Peyer's patch (tissue), 4 donors: ENCODE data around the gene IGF1R.

ENCODE experiments used
- POLR2A ChIP-seq, 2 donors: fragments of 450-650 bp; IDR thresholded peaks; one replicate each; pipeline ENCODE4 v1.5.1; 2017; ENCODE audit warnings: antibody characterized with exemption in 2 of 2, mild to moderate bottlenecking in 2 of 2, moderate library complexity in 2 of 2
- TF ChIP-seq, protein P1 (sequence below), 6 experiments: fragments of 450-650 bp in 4 of 6; fragments of 200-600 bp in 2 of 6; sonication (generic) in 1 of 6; IDR thresholded peaks; one replicate each; pipeline ENCODE4 v1.5.1; 2017 to 2019; ENCODE audit warnings: antibody characterized with exemption in 6 of 6, mild to moderate bottlenecking in 3 of 6, moderate library complexity in 1 of 6

DNA sequence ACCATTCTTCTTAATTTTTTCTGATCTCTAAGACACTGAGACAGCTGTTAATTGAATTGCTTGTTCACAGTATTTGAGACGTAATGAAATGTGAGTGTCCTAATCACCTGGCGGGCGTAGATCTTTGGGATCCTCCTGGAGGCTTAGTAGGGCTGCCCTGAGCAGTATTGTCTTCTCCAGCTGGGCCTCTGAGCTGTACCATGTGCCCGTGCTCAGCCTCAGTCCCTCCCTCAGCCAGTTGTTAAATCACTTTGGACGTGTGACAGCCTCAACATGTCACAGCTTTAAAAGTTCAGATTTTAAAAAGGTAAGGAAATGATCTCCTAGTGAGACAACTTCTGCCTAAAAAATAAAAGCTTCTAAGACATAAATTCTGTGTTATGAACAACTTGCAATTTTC, 35.5 kb downstream of the IGF1R start:
- TF ChIP-seq, protein P1, sequence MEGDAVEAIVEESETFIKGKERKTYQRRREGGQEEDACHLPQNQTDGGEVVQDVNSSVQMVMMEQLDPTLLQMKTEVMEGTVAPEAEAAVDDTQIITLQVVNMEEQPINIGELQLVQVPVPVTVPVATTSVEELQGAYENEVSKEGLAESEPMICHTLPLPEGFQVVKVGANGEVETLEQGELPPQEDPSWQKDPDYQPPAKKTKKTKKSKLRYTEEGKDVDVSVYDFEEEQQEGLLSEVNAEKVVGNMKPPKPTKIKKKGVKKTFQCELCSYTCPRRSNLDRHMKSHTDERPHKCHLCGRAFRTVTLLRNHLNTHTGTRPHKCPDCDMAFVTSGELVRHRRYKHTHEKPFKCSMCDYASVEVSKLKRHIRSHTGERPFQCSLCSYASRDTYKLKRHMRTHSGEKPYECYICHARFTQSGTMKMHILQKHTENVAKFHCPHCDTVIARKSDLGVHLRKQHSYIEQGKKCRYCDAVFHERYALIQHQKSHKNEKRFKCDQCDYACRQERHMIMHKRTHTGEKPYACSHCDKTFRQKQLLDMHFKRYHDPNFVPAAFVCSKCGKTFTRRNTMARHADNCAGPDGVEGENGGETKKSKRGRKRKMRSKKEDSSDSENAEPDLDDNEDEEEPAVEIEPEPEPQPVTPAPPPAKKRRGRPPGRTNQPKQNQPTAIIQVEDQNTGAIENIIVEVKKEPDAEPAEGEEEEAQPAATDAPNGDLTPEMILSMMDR (IDR thresholded peaks at IDR 0.05): no peak
- no peak for TF ChIP-seq POLR2A (IDR thresholded peaks at IDR 0.05)
